ENCODE results near the gene CES5A. TPM values are rescaled to one million over a fixed set of nuclear protein-coding genes. Genes with fewer than 3 reads are reported as not detected.

Gene CES5A
- total RNA-seq, 1 experiment from 2014 or later = not detected

DNA sequence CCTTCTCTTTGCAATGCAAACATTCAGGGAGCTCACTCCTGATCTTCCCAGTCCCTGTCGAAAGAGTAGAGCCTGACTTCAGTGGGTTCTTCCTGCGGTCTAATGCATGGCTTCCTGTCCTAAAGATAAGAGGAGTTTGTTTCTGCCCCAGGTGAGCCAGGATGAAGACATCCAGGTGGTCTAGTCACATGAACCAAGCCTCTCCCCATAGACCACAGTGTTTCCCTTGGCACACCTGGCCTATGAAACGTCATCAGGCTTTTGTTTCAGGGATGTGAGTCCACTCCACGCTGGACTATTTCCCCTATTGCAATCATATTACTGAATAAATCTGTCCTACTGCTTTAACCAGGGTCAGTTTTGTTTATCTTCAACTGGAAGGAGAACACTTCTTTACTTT is 63.4 kb downstream of the CES5A start:
- H3K36me3 Mint-ChIP-seq (ENCODE audit: insufficient read depth, unreplicated experiment) = no peaks in the 10 kb centered on the region
- no TSS peak for BruUV-seq (replicated peaks)

DNA sequence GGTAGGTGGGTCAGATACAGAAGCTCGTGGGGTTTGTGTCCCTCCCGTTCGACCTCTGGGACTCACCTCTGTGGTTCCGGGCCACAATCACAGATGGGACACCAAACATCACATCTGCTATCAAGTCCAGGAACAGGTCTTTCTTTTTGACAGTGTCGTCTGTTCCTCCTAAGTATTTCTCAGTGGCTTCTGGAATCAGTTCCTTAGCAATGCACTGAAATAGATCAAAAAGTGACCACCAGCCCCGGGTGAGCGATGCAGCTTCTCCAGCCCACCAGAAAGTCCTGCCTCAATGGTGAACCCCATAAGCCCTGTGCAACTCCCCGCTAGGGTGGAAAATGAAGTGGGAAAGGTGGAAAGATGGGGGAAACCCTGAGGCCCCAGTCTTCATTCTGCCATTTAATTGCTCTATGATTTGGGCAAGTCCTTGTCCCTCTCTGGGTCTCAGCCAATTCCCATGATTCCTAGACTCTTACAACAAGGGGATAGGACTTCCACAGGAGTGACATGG is 64.7 kb downstream of the CES5A start:
- intact Hi-C loops (cut with micrococcal nuclease; ENCODE audit: unreplicated experiment) = no loop called here
- no TSS peak for BruUV-seq (replicated peaks)
- H3K9me3 ChIP-seq = no peaks in the 10 kb centered on the region
- POLR2A ChIA-PET = no interaction called here
- Mint-ChIP-seq H3K36me3 (ENCODE audit: insufficient read depth, unreplicated experiment) (no peaks in the 10 kb centered on the region), H3K9me3 (ENCODE audit: unreplicated experiment) (no peaks in the 10 kb centered on the region), H3K4me3 (ENCODE audit: unreplicated experiment) (no peak overlapping the region), H3K4me1 (ENCODE audit: low read depth, unreplicated experiment) (no peaks in the 10 kb centered on the region), H3K27me3 (ENCODE audit: insufficient read depth, unreplicated experiment) (no peaks in the 10 kb centered on the region), H3K27ac (ENCODE audit: unreplicated experiment) (no peak overlapping the region)
- no peaks in the 10 kb centered on the region for H3K36me3 ChIP-seq (ENCODE audit: control insufficient read depth, insufficient read depth, low read length)
- no peak overlapping the region for H3K4me3 ChIP-seq (ENCODE audit: low read depth, low read length)
- TF ChIP-seq, protein P1, sequence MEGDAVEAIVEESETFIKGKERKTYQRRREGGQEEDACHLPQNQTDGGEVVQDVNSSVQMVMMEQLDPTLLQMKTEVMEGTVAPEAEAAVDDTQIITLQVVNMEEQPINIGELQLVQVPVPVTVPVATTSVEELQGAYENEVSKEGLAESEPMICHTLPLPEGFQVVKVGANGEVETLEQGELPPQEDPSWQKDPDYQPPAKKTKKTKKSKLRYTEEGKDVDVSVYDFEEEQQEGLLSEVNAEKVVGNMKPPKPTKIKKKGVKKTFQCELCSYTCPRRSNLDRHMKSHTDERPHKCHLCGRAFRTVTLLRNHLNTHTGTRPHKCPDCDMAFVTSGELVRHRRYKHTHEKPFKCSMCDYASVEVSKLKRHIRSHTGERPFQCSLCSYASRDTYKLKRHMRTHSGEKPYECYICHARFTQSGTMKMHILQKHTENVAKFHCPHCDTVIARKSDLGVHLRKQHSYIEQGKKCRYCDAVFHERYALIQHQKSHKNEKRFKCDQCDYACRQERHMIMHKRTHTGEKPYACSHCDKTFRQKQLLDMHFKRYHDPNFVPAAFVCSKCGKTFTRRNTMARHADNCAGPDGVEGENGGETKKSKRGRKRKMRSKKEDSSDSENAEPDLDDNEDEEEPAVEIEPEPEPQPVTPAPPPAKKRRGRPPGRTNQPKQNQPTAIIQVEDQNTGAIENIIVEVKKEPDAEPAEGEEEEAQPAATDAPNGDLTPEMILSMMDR (IDR thresholded peaks at IDR 0.05; ENCODE audit: insufficient read depth in 1 of 2, low read depth in 1 of 2, low read length in 1 of 2, severe bottlenecking in 1 of 2, unreplicated experiment in 1 of 2) = no peak
- DNase-seq = peak in 1 of 2 experiments; percentile 10
- CTCF ChIA-PET = no interaction called here
- H3K4me1 ChIP-seq = no peaks in the 10 kb centered on the region
- H3K27me3 ChIP-seq (replicated peaks; ENCODE audit: control insufficient read depth, insufficient read depth, low read length) = no peaks in the 10 kb centered on the region

More for the DNA sequence above, 63.4 kb downstream of the CES5A start:
- ChIA-PET CTCF (no interaction called here), POLR2A (no interaction called here)
- Histone ChIP-seq H3K27me3 (replicated peaks; ENCODE audit: control insufficient read depth, insufficient read depth, low read length) (no peaks in the 10 kb centered on the region), H3K36me3 (ENCODE audit: control insufficient read depth, insufficient read depth, low read length) (no peaks in the 10 kb centered on the region), H3K4me3 (ENCODE audit: low read depth, low read length) (no peak overlapping the region), H3K4me1 (no peaks in the 10 kb centered on the region), H3K9me3 (no peaks in the 10 kb centered on the region)
- H3K4me1 Mint-ChIP-seq (ENCODE audit: low read depth, unreplicated experiment) = no peaks in the 10 kb centered on the region
- no peaks in the 10 kb centered on the region for H3K27me3 Mint-ChIP-seq (ENCODE audit: insufficient read depth, unreplicated experiment)
- TF ChIP-seq, protein P1 (IDR thresholded peaks at IDR 0.05; ENCODE audit: insufficient read depth in 1 of 2, low read depth in 1 of 2, low read length in 1 of 2, severe bottlenecking in 1 of 2, unreplicated experiment in 1 of 2) = no peak
- no peak overlapping the region for H3K27ac Mint-ChIP-seq (ENCODE audit: unreplicated experiment)
- no peaks in the 10 kb centered on the region for H3K9me3 Mint-ChIP-seq (ENCODE audit: unreplicated experiment)
- no peak for DNase-seq
- no peak overlapping the region for H3K4me3 Mint-ChIP-seq (ENCODE audit: unreplicated experiment)
- intact Hi-C loops (cut with micrococcal nuclease; ENCODE audit: unreplicated experiment) = no loop called here

DNA sequence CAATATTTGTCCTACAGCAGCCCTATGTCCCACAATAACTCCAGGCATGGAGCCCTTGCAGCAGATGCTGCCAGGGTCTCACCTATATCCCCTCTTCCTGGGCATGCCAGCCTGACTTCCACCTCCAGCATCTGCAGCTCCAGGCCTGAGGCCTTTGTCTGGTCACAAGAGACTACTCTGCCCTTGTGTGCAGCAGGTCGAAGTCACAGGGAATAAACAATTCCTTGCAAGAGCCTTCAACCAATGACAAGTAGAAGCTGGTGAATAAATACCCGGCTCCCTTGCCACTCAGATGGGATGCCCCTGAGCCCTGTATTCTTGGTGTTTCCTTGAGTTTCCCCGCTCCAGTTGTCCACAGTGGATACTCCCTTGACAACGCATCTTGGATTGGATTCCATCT is 65.3 kb downstream of the CES5A start:
- ChIA-PET CTCF (no interaction called here), POLR2A (no interaction called here)
- Mint-ChIP-seq H3K27me3 (ENCODE audit: insufficient read depth, unreplicated experiment) (no peaks in the 10 kb centered on the region), H3K4me1 (ENCODE audit: low read depth, unreplicated experiment) (no peaks in the 10 kb centered on the region), H3K9me3 (ENCODE audit: unreplicated experiment) (no peaks in the 10 kb centered on the region), H3K27ac (ENCODE audit: unreplicated experiment) (no peak overlapping the region), H3K36me3 (ENCODE audit: insufficient read depth, unreplicated experiment) (no peaks in the 10 kb centered on the region), H3K4me3 (ENCODE audit: unreplicated experiment) (no peak overlapping the region)
- Histone ChIP-seq H3K4me3 (ENCODE audit: low read depth, low read length) (no peak overlapping the region), H3K4me1 (no peaks in the 10 kb centered on the region), H3K27me3 (replicated peaks; ENCODE audit: control insufficient read depth, insufficient read depth, low read length) (no peaks in the 10 kb centered on the region), H3K36me3 (ENCODE audit: control insufficient read depth, insufficient read depth, low read length) (no peaks in the 10 kb centered on the region), H3K9me3 (no peaks in the 10 kb centered on the region)
- peak in 1 of 2 experiments; percentile 11 for DNase-seq
- no TSS peak for BruUV-seq (replicated peaks)
- TF ChIP-seq, protein P1 (IDR thresholded peaks at IDR 0.05; ENCODE audit: insufficient read depth in 1 of 2, low read depth in 1 of 2, low read length in 1 of 2, severe bottlenecking in 1 of 2, unreplicated experiment in 1 of 2) = no peak
- intact Hi-C loops (cut with micrococcal nuclease; ENCODE audit: unreplicated experiment) = no loop called here
